HL-60 (cell line): ENCODE data around the gene RAB31.

Experiments
- CTCF ChIP-seq: IDR thresholded peaks from one replicate; pipeline ENCODE4 v1.5.1; 2011; ENCODE audit warnings: low read length, control low read depth, inconsistent platforms; ENCODE audit not compliant: insufficient read depth
- POLR2AphosphoS5 ChIP-seq: IDR thresholded peaks from 2 replicates; pipeline ENCODE4 v1.6.1; 2012; ENCODE audit warnings: low read depth
- REST ChIP-seq: IDR thresholded peaks from 2 replicates; pipeline ENCODE4 v1.6.1; 2012; ENCODE audit warnings: low read depth; ENCODE audit not compliant: insufficient replicate concordance
- SPI1 ChIP-seq: IDR thresholded peaks from 2 replicates; pipeline ENCODE4 v1.6.1; 2012; ENCODE audit warnings: low read depth, mild to moderate bottlenecking, borderline replicate concordance

GRCh38 chr18:9696112-9696511 is 12.0 kb upstream of the RAB31 start:
- no peak for TF ChIP-seq CTCF
- TF ChIP-seq REST = no peak
- TF ChIP-seq POLR2AphosphoS5 = no peak
- no peak for TF ChIP-seq SPI1
